GM18861 (cell line): ENCODE results near the gene ERBB2.
A peak's percentile ranks its signal among the peaks of the same experiment; 100 is the strongest.
"Not testable (repeated sequence)": the region's sequence is repeated elsewhere in the genome, so short reads cannot be mapped to it uniquely, and the experiment has no call there.

Source experiments
- ATAC-seq: cut with Tn5 transposase; IDR thresholded peaks from one replicate; pipeline ENCODE4 v1.9.1; 2021; ENCODE audit not compliant: unreplicated experiment

ERBB2 gene

GRCh38 chr17:39757931-39758873 is 58.3 kb downstream of the ERBB2 start:
- ATAC-seq = no peak

- no peak for ATAC-seq
Observed at GRCh38 chr17:39759204-39759603, 59.3 kb downstream of the ERBB2 start.

GRCh38 chr17:39761861-39762496 is 62.1 kb downstream of the ERBB2 start:
- no peak for ATAC-seq

DNA sequence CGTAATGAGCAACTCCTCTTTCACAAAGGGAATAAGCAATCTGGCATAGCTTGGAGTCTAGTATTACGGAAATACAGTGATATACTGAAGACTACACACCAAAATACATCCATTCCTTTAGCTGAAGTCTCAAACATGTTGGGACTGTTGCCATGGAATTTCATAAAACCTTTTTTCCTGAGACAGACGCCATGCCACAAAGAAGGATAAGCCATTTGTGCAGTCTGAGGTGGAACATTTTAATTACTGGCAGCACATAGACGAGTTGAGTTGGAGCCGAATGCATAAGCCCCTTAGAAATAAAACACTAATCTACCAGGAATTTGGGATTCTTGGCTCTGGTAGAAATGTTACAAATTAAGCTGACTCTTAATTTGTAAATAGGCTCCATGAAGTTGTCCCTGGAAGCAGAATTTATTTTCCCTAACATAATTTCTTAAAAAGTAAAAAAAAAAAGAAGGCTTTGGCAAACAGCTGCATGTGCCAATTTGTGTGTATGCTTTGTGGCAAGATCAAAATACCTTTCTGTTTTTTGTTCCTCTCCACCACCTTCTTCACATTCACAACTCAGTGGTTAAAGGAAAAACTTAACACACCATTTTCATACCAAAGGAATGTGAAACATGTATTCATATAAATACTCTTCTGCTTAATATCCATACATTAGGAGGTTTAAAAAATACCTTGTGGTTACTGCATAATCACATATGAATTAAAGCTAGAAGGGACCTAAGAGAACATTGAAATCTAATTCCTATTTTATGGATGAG is 63.4 kb downstream of the ERBB2 start:
- no peak for ATAC-seq

GRCh38 chr17:39764171-39764570 is 64.3 kb downstream of the ERBB2 start:
- ATAC-seq = not testable (repeated sequence)

DNA sequence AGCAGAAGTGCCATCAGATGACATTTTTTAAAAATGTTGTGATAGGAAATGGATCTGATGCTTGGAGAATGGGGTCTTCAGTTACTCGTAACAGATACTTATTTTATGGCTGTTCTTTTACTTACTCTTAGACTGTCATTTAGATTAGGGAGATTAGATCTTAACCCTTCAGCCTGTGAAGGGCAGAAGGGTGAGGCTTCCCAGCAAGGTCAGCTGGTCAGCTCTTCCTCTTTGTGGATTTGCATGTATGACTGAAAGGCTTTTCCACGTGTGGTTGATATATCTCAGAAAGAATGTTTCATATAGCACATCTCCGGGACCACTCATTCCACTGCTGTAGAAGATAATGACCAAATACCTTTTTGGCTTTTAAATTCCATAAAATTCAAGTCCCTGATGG is 65.3 kb downstream of the ERBB2 start:
- no peak for ATAC-seq

DNA sequence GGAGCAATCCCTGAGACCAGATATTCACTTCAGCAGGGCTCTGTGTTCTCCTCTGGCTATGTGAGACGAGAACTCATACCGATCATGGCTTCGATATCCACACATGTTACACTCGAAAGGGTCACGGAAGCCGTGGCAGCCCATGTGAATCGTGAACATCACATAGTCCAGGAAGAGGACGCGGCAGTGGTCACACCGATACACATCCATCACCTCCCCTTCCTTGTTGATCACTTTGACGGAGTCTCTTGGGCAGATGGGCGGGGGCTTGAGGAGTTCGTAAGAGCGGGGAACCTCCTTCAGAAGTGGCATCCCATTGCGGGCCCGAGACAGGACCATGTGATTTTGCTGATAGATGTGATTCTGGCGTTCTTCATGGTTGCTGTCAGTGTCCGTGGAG is 65.9 kb downstream of the ERBB2 start:
- ATAC-seq = no peak

DNA sequence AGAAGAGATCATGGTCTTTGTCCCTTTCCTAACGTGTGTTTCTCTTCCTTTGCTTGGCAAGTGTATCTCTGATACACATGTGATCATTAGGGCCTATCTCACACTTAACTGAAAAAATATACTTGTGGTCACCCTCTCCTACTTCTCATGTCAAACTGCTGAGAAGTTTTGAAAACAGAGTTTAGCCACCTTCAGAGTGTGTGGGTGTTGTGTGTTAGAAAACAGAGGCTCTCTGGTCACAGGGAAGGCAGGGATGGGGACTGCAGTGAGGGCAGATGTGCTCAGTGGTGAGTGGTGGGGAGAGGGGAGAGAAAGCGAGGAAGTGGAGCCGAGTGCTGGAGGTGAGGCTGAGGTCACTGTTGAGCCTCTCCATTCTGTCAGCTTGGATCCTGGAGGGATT is 67.3 kb downstream of the ERBB2 start:
- no peak for ATAC-seq

DNA sequence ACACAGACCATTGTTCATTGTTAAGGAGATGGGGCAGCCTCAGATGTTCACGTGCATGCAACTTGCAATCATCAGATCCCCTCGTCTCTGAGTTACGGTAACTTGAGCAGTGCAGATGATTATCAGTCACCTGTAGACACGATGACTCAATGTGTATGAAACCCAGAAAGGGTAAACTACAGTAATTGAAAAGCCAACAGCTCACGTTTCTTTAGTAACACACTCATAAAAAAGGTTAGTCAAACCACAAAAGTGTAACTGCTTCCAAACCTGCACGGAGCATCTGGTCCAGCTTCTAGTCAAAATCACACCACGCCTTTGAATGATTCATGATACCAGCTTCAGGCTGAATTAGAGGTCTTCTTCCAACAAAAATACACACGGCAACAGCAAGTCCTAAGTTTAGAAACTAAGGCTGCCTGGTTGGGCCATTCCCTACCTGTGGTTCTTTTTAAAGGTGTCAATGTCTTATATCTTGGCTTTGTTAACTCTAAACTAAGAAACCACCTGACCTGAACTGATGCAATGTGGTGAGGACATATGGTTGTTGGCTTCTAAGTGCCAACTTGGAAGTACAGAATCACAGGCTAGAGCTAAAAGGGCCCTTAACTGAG is 70.2 kb downstream of the ERBB2 start:
- ATAC-seq = peak; percentile 56

- no peak for ATAC-seq
Observed at GRCh38 chr17:39772415-39772814, 72.6 kb downstream of the ERBB2 start.

DNA sequence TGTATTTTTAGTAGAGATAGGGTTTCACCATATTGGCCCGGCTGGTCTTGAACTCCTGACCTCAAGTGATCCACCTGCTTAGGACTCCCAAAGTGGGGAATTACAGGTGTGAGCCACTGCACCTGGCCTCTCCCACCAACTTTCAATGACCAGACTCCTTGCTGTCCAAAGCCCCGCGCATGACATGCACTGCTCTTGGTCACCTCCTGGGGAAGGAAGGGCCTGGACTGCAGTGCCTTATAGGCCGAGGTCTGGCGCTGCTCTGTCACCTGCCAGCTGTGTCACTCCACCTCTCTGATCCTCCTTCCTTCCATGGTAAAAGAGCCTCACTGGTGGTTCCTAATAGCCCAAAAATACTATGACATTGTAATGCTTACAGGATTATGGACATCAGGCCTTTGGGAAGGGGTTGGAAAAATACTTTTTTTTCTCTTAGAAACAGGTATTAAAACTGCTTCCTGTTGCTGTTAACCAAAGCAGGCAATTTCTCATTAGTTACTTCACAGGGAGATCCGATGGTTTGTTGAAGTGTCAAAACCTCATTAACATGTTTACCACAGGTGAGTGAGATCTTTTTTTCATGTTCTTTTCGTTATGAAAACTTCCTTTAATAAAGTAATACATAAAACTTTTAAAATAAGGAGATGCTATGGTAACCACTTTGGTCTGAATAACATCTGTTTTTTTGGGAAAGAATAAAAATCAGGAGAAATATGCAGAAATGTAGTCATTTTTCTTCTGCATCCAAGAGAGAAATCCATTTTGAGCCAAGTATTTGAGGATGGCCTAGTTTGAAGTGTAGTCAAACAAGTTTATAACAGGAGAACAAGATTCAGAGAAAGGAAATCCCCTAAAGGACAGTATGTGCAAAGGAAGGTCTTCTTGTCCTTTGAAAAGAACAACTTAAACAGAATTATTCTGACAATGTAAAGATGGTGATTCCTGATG is 73.4 kb downstream of the ERBB2 start:
- ATAC-seq = no peak

GRCh38 chr17:39774047-39774446 is 74.2 kb downstream of the ERBB2 start:
- ATAC-seq = no peak

- no peak for ATAC-seq
Observed at GRCh38 chr17:39775031-39775430, 75.2 kb downstream of the ERBB2 start.

DNA sequence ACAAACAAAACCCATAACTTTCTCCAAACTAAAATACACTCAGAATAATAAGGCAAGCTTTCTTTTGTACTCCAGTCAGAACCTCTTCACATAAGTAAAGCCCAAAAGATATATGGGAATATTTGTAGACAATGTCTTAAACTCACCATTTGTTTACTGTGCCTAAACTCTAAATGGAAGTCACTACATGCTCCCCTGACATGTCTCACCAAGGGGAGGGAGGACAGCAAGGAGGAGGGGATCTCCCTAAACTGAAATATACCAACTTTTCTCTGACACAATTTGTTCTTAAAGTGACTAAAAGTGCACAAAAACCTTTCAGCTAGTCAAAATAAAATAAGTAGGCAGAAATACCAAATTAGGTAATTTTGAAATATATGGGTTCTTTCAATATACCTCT is 76.4 kb downstream of the ERBB2 start:
- ATAC-seq = no peak

GRCh38 chr17:39777534-39778365 is 77.9 kb downstream of the ERBB2 start:
- ATAC-seq = peak; percentile 34
